HG03060 (cell line): ENCODE data around the gene COX4I2.
"Not testable (repeated sequence)": the region's sequence is repeated elsewhere in the genome, so short reads cannot be mapped to it uniquely, and the experiment has no call there.

Experiments
- ATAC-seq: cut with Tn5 transposase; IDR thresholded peaks from one replicate; pipeline ENCODE4 v1.9.1; 2021; ENCODE audit warnings: low read depth, moderate number of reproducible peaks; ENCODE audit not compliant: unreplicated experiment

Gene COX4I2

DNA sequence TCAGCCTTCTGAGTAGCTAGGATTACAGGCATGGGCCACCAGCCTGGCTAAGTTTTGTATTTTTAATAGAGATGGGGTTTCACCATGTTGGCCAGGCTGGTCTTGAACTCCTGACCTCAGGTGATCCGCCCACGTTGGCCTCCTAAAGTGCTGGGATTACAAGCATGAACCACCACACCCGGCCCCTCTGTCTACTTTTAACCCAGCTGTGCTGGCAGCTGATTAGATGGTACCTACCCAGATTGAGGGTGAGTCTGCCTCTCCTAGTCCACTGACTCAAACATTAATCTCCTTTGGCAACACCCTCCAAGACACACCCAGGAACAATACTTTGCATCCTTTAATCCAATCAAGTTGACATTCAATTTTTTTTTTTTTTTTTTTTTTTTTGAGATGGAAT lies 10.4 kb downstream of the COX4I2 start:
- ATAC-seq: not testable (repeated sequence)

DNA sequence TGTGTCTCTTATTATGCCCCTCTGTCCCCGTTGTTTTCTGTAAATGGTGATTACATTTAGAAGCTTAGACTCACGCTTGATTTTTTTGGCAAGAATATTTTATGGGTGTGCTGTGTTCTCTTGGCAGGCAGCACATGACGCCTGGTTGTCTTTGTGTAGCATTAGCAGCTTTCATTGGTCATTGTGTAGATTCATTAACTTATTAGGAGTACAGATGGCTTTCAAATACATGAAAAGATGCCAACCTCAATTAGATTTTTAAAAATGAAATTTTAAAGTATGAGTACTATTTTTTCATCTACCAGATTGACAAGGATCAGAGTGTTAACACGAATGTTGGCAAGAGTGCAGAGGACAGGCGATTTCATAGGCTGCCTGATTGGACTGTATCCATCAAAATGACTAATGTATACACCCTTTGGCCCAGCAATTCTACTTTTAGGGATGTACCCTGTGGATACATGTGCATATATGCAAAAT lies 15.2 kb downstream of the COX4I2 start:
- ATAC-seq: no peak

DNA sequence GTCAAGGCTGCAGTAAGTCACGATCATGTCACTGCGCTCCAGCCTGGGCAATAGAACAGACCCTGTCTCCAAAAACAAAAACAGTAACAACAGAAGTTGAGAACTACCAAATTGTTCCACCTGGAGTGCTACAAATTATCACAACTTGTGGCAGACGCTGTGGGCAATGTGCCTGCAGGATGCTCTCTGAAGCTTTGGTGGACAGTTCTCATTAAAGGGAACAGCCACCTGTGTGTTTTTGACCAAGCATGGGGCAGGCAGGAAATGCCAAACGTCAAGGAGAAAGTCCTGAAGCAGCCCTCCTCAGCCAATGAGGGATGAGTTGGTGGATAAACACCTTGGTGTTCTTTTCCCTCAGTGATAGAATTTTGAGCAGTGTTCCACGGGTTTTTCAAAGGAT lies 15.8 kb downstream of the COX4I2 start:
- no peak for ATAC-seq

DNA sequence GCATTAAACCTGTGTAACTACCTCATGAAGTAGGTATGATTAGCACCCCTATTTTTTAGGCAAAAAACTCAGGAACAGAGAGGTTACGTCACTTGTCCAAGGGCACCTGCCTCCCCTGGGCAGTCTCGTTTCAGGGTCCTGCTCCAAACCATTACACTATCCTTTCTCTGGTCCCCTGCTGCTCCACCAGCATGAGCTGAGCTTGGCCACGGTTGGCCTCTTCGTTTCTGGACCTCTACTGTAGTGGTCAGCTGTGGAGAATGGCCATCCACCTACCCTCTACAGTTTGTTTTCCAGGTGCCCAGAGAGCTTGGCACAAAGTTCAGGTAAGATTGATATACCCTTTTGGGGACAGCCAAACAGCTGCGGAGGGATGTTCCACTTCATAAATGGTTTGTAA lies 16.8 kb downstream of the COX4I2 start:
- ATAC-seq: no peak

DNA sequence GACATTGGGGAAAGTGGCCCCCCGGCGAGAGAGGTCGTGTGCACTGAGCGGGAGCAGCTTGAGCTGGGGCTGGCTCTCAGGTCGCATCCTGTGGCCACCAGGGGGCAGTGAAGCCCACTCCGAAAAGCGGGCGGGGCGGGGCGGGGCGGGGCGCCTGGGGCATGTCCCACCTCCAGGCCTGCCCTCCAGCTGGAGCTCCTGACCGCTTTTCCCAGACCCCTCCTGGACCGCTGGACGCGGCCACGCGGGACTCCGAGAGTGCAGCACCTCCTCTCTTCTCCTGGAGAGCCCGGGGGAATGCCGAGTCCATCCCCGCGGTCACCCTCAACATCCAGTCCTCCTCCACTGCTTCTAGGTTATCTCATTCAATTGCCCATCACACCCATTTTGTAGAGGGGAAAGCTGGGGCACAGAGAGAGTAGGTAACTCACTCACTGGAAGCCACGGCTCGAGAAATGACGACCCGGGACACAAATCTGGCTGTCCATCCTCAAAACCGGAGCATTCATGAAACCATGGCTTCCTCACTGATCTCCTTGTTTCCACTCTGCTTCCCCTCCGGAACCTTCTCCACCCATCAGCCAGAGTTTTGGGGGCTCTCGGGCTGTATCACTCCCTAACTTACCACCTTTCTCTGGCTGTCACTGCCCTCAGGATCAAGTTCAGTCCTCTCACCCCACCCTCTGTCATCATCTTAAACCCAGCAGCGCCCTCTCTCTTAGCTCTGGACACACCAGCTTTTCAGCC lies 24.1 kb downstream of the COX4I2 start:
- ATAC-seq: no peak

DNA sequence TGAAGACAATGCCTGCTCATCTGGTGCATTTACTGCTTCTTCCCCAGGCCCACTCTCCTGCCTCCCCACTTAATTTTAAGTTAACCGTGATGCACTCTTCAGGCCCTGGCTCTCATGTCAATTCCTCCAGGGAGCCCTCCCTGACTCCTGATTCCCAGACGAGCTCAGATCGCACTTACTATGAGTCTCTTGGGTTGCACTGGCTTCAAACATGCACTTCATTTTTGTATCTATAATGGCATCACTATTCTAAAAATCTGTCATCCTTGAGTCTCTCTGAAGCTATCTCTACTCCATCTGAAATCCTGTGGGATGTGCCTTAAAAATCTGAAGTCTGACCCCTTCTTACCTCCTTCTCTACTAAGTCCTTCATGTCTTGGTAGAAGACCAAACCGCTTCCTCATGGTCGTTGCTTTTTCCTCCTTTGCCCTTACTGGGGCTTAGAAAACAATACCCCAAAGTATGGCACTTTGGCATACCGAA lies 24.7 kb downstream of the COX4I2 start:
- ATAC-seq: no peak

DNA sequence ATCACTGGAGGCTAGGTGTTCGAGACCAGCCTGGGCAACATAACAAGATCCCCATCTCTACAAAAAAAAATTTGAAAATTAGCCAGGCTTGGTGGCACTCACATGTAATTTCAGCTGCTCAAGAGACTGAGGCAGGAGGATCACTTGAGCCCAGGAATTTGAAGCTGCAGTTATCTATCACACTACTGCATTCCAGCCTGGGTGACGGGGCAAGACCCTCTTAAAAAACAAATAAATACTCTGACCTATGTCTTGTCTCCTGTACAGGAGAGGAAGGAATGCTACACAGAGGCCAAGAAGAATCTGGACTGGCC lies 25.8 kb downstream of the COX4I2 start:
- ATAC-seq: no peak

DNA sequence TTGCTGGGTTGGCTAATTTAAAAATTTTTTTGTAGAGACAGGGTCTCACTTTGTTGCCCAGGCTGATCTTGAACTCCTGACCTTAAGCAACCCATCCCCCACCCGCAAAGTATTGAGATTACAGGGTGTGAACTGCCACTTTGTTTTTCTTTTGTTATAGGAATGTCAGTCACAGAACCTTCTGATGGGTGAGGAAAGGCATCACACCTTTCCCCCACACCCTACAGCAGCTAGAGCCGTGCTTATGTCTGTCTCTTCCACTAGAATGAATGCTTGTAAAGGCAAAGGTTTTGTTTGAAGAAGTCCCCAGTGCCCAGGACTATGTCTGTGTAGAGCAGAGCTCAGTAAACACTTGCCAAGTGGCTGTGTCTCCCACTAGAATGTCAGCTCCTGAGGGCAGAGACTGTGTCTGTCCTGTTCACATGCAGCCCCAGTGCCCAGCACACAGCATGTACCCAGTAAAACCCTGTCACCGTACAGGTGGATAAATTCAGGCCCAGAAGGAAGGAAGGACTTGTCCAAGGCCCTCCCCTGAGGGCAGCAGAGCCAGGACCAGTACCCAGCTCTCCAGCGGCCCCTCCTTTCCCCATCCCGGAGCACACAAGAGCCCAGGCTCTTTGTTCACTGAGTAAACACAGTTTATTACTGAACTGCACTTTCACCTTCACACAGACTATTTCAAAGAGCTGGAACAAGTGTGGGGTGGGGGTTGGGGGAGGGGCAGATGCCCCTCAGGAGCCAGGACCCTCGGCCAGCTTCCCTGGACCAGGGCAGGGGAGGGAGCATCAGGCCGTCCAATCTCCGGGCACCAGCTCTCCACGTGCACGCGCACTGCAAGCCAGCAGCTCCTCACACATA lies 26.4 kb downstream of the COX4I2 start:
- ATAC-seq: no peak

DNA sequence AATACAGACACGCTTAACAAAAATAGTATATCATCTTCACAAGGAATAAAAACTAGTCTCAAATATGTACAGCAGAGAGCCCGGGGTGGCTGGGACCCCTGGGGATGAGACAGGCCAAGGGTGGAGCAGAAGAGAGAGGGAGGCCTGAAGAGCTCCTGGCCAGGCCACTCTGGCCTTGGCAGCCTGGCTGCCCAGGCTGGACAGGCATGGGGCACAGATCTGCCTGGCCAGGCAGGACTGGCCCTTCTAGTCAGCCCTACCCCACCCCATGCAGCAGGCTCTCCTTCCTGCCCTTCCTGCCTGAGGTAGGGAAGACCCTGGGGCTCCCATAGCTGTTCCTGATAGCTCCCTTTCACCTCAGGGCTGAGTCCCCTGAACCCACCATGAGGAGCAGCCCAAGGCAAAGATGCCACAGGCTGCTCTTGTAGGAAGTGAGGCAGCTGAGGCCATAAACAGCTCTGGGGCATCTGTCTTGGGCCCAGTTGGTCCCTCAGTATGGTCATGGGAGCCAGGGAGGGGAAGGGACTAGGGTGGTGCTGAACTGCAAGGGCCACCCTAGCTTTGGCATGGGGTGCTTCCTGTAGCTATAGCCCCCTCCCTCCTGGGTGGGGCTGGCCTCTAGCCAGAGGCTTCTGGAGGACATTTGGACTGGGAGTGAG lies 27.1 kb downstream of the COX4I2 start:
- no peak for ATAC-seq

DNA sequence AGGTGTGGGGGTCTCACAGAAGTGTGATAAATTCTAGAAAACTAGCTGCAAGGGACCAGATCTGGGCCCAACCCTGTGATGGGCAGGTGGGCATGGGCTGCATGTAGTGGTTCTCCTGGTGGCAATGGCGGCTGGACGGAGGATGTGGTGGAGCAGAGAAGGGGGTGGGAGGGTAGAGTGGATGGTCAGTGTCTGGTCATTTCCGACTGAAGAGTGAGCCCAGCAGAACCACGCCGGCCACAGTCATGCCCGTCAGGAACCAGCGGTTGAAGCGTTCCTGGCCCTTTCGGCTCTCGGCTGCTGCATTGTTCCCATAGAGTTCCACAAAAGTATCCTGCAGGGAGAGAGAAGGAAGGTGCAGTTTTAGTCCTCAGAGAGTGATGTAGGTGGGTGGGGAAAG lies 28.0 kb downstream of the COX4I2 start:
- ATAC-seq: no peak

DNA sequence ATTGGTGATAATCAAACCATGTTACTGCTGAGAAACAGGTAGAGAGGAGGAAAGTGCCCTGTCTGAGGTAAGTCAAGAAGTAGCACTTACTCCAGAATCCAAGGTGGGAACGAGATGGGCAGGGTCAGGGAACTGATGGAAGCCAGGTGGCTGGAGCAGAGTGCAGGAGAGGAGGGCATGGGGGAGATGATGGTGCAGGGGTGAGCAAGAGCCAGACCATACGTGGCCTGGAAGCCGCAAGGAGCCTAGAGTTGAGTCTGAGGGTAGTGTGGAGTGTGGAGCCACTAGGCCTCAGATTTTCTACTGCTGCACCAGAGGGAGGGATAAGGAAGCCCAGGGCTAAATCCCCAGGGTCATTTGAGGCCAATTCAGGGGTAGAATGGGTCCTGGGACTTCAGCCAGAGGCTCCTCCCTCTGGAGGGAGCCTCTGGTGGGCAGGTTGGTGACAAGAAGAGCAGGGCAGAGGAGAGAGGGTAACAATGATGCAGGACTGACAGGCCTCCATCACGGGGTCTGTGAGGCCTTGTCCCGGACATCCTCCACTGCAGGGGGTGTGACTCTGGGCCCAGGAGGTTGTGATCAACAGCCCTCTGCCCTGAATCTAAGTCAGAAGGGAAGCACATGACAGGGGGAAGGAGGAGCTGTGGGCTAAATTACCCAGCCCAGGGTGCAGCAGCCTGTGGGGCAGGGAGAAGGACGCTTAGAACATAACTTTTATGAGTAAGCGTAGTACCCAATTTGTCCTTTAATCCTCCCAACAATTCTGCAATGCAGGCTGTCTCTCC lies 28.7 kb downstream of the COX4I2 start:
- no peak for ATAC-seq

DNA sequence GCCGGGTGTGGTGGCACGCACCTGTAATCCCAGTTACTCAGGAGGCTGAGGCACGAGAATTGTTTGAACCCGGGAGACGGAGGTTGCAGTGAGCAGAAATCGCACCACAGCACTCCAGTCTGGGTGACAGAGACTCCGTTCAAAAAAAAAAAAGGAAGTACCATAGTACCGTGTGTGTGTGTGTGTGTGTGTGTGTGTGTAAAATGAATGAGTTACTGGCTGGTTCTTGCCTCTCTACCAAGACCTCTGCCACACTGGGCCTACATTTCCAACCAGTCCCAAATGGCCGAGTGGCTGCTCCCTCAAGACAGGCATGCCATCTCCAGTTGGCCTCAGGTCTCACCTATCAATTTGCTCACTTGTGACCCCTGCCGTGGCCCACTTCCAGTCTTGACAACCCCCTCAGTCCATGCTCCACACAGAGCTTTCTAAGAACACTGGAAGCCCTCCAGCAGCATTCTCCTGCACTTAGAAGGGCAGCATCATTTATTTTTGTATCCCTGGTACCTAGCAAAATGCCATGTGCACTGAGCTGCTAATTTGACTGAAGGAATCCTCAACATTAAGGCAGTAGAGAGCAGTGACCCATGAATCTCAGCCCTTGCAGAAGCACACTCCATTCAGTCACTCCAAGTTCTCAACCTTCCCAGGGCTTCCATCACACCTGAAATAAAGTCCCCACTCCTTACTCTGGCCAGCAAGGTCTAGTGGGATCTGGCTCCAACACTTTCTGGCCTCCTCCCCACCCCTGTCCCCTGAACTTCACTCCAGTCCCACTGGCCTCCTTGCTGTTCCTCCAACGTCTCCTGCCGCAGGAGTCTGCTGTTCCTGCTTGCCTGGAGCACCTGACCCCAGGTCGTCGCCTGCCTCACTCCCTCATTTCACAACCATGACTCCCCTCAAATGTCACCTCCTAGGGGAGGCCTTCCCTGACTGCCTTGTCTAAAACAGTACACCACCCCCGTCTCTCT lies 29.9 kb downstream of the COX4I2 start:
- no peak for ATAC-seq

DNA sequence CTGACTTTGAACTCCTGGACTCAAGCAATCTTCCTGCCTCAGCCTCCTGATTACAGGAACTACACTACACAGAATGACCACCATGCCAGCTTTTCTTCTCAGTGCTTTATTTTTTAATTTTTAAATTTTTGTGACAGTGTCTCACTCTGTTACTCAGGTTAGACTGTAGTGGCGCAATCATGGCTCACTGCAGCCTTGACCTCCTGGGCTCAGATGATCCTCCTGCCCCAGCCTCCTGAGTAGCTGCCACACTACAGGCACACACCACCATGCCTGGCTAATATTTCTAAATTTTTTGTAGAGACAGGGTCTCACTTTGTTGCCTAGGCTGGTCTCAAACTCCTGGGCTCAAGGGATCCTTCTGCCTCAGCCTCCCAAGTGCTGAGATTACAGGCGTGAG lies 31.2 kb downstream of the COX4I2 start:
- ATAC-seq: not testable (repeated sequence)

DNA sequence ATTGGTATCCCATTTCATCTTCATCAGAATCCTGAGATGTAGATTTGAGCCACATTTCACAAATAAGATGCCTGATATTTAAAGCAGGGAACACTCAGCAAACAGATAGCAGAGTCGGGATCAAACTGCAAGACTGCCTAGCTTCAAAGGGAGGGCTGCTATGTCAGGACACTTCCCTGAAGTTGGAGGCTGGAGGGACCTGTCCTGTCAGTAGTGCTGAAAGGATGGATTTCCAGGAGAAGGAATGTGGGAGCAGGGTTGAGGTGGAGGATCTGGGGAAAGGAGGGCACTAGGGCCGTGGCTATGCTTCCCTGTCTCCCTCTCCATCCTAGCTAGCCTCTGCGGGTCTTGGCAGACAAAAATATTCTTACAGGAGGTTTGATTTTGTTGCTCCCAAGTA lies 32.2 kb downstream of the COX4I2 start:
- ATAC-seq: no peak

DNA sequence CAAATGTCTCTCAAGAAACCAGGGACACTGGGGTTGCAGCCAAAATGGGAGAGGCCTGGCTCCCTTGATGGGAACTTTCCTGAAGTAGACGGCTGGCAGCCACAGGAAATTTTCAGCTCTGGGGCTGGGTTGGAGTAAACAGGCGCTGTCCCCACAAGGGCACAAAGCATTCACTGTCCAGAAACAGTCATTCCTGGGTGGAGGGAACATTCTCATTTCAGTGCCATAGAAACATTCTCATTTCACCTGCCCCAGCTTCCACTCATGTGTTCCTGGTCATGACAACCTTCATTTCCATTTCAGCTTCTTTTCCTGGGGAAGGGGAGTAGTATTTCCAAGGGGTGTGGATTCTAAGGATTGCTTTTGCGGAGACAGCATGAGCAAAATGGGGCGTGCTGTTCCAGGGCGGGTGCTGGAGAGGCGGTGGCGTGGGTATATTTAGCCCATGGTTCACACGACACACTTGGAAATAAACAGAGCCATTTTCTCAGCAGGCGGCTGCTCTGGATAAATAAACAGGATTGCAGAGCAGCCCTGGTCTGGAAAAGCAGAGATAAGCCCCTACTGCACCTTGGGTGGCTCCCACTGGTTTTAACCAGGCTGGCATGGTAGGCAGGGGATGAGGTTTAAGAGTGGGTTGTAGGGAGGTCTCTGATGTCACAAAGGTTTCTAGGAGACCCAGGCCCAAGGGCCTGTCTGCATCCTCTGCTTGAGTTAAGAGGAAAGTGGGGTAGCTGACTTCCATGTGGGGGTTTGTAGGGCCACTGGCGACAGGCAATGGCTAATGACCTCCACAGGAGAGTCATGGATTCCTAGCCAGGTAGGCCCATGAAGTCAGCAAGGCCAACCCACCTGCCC lies 32.9 kb downstream of the COX4I2 start:
- ATAC-seq: no peak

DNA sequence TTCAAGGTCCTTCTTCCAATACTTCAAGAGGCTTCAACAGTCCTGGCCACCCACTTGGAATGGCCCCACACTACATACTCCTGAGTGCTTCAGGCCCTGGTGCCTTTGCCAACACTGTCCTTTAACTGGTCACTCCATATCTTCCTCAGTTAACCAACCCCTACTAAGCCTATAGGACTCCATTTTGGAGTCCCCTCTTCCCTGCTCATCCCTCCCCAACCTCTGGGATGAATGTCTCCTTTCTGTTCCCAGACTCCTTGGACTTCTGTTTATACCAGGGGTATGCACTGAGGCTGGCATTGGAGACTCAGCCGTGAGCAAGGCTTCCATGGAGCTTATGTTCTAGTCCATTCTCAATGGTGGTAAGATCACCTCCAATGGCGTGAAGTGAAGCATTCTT lies 33.6 kb downstream of the COX4I2 start:
- no peak for ATAC-seq

DNA sequence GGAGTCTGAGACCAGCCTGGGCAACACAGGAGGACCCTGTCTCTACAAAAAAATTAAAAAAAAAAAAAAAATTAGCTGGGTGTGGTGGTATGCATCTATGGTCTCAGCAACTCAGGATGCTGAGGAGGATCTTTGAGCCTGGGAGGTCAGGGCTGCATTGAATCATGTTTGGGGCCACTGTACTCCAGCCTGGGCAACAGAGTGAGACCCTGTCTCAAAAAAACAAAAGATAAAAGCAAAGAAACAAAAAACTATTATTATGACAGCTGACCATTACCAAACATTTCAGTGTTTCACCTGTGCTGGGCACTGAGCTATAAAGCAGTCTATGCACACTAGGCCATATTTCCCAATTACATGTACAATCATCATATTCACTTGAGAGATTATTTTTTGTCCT lies 35.7 kb downstream of the COX4I2 start:
- ATAC-seq: no peak

DNA sequence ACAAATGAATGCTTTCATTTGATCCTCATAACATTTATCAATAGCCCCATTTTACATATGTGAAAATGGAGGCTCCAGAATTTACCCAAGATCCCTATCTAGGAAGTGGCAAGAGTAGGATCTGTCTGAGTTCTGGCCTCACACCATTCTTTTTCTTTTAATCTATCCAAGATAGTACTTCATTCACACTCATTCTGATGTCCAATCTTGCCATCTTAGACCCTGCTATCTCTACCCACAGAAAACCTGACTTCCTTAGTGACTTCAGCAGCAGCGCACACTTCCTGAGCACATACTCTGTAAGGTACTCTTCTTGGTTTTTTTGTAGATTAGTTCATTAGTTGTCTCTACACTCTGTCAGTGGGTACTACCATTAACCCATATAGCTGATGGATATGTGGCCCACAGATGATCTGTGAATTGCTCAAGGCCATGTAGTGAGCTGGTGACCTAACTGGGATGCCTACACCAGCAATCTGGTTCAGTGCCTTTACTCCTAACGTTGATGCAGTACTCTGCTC lies 36.3 kb downstream of the COX4I2 start:
- no peak for ATAC-seq
